HepG2 (cell line): ENCODE measurements around the gene SNX2. TPM values are rescaled to one million over a fixed set of nuclear protein-coding genes. Genes with fewer than 3 reads are reported as not detected.

ENCODE experiments used
- ATAC-seq: fragments of 200-7000 bp; cut with Tn5 transposase; 3 replicates; pipeline ENCODE4 v1.9.1; 2020; ENCODE audit warnings: mild to moderate bottlenecking, moderate library complexity
- BruUV-seq: library from RNA; stranded (reverse); fragments of 400-500 nt; replicated peaks from 2 replicates; lab custom pipeline; 2021; lab: Mats Ljungman, UMichigan
- CTCF ChIA-PET: fragments of 300-600 bp; formaldehyde crosslinking; extraction: SDS; loops from one replicate; lab custom pipeline; 2021; ENCODE audit warnings: low total read pairs, inconsistent platforms, low intra/inter-chr PET ratio; lab: Yijun Ruan, JAX
- POLR2A ChIA-PET: fragments of 350-600 bp; sonication (Branson Sonifier 250); formaldehyde crosslinking; loops from one replicate; lab custom pipeline; 2020; ENCODE audit warnings: antibody characterized with exemption, inconsistent platforms; lab: Yijun Ruan, JAX
- DNase-seq: peaks from one replicate; pipeline ENCODE4 v3.0.0-alpha.2; 2015; ENCODE audit warnings: low spot score
- FAIRE-seq: peaks from 3 replicates; lab custom pipeline; 2011; peaks lifted over from hg19 to GRCh38; lab: Jason Lieb, UNC
- H2AFZ ChIP-seq: one replicate; pipeline ENCODE4 v1.6.1; 2011; ENCODE audit warnings: low read length, inconsistent platforms
- H3K27ac ChIP-seq: fragments of 300-600 bp; 3 replicates; pipeline ENCODE4 v1.8.0; 2011; ENCODE audit warnings: mixed run types, mild to moderate bottlenecking, mixed read lengths, low read length, inconsistent platforms; ENCODE audit not compliant: insufficient read depth; ENCODE audit errors: extremely low read length
- H3K27me3 ChIP-seq, 2 experiments: fragments of 200-600 bp in 1 of 2; 2 replicates in 1 of 2; 3 replicates in 1 of 2; pipeline versions ENCODE4 v1.6.0 to v1.8.0; 2011; ENCODE audit warnings: low read length in 2 of 2, mild to moderate bottlenecking in 2 of 2, moderate library complexity in 2 of 2, inconsistent platforms in 1 of 2; ENCODE audit not compliant: insufficient read depth in 2 of 2, control insufficient read depth in 1 of 2
- H3K36me3 ChIP-seq, 2 experiments: fragments of 200-600 bp in 1 of 2; replicated peaks in 1 of 2; 2 replicates in 1 of 2; 3 replicates in 1 of 2; pipeline versions ENCODE4 v1.5.1 to v1.8.0; 2011; ENCODE audit warnings: low read length in 2 of 2, inconsistent platforms in 1 of 2; ENCODE audit not compliant: insufficient read depth in 2 of 2, control insufficient read depth in 1 of 2
- H3K4me1 ChIP-seq: 2 replicates; pipeline ENCODE4 v1.5.1; 2012; ENCODE audit warnings: low read length, inconsistent platforms; ENCODE audit not compliant: insufficient read depth
- H3K4me2 ChIP-seq: 2 replicates; pipeline ENCODE4 v1.6.0; 2011; ENCODE audit warnings: low read depth, low read length, inconsistent platforms
- H3K4me3 ChIP-seq, 3 experiments: fragments of 200-600 bp in 1 of 3; sonication (generic), shearing (Covaris generic) in 1 of 3; replicated peaks in 1 of 3; 2 replicates each; pipeline ENCODE4 v1.5.1; 2011 to 2016; ENCODE audit warnings: low read length in 3 of 3, inconsistent platforms in 2 of 3, low read depth in 2 of 3, mild to moderate bottlenecking in 2 of 3, control low read depth in 1 of 3, mixed read lengths in 1 of 3; ENCODE audit not compliant: insufficient read depth in 1 of 3
- H3K79me2 ChIP-seq: one replicate; pipeline ENCODE4 v1.6.1; 2011; ENCODE audit warnings: low read length, inconsistent platforms; ENCODE audit not compliant: insufficient read depth
- H3K9ac ChIP-seq: 2 replicates; pipeline ENCODE4 v1.6.0; 2011; ENCODE audit warnings: mild to moderate bottlenecking, low read depth, low read length, inconsistent platforms; ENCODE audit not compliant: insufficient read depth
- H3K9me3 ChIP-seq: 2 replicates; pipeline ENCODE4 v1.5.1; 2012; ENCODE audit warnings: mild to moderate bottlenecking, low read length
- H4K20me1 ChIP-seq: 2 replicates; pipeline ENCODE4 v1.6.0; 2011; ENCODE audit warnings: inconsistent platforms, mild to moderate bottlenecking, low read length, moderate library complexity; ENCODE audit not compliant: insufficient read depth
- DMAP1 ChIP-seq: IDR thresholded peaks from 2 replicates; pipeline ENCODE4 v1.6.1; 2016
- GATA4 ChIP-seq: sonication (generic); IDR thresholded peaks from 2 replicates; pipeline ENCODE4 v1.6.1; 2016; ENCODE audit warnings: antibody characterized with exemption, low read depth, borderline replicate concordance
- KDM4B ChIP-seq: sonication (generic); formaldehyde crosslinking; IDR thresholded peaks from 2 replicates; pipeline ENCODE4 v1.4.0; 2020; ENCODE audit warnings: missing genetic modification reagents
- KDM6A ChIP-seq: IDR thresholded peaks from 2 replicates; pipeline ENCODE4 v1.6.1; 2016; ENCODE audit warnings: low read depth
- NAIF1 ChIP-seq: sonication (generic); formaldehyde crosslinking; IDR thresholded peaks from 2 replicates; pipeline ENCODE4 v1.5.0; 2020; ENCODE audit warnings: mild to moderate bottlenecking, missing genetic modification reagents, borderline replicate concordance
- NFIC ChIP-seq: IDR thresholded peaks from 2 replicates; pipeline ENCODE4 v1.6.1; 2012; ENCODE audit warnings: mild to moderate bottlenecking, low read length, inconsistent platforms
- SMAD1 ChIP-seq: sonication (generic); formaldehyde crosslinking; IDR thresholded peaks from 2 replicates; pipeline ENCODE4 v1.4.0; 2020; ENCODE audit warnings: missing genetic modification reagents, low read depth, mild to moderate bottlenecking, borderline replicate concordance
- ZNF232 ChIP-seq: sonication (generic); formaldehyde crosslinking; IDR thresholded peaks from 2 replicates; pipeline ENCODE4 v1.4.0; 2020; ENCODE audit warnings: missing genetic modification reagents, borderline replicate concordance
- ZNF496 ChIP-seq: sonication (generic); formaldehyde crosslinking; IDR thresholded peaks from 2 replicates; pipeline ENCODE4 v1.8.1; 2023; ENCODE audit warnings: mild to moderate bottlenecking, moderate library complexity, missing genetic modification reagents; ENCODE audit not compliant: insufficient replicate concordance
- ZNF879 ChIP-seq: sonication (generic); formaldehyde crosslinking; IDR thresholded peaks from 2 replicates; pipeline ENCODE4 v1.8.1; 2023; ENCODE audit warnings: missing genetic modification reagents
- WGBS: methylation state at CpG from one replicate; pipeline ENCODE4 v1.1.6; 2017; ENCODE audit warnings: low lambda C conversion rate; 5-methylcytosine and 5-hydroxymethylcytosine counted together
- in situ Hi-C: cut with HindIII; loops from 2 replicates; pipeline ENCODE4 v1.10.0; 2017; ENCODE audit warnings: low pct_unique_long_range_greater_than_20kb; ENCODE audit not compliant: extremely low pct_ligation_motif_present
- intact Hi-C: fragments of 100-400 bp; cut with micrococcal nuclease; formaldehyde crosslinking; loops from one replicate; pipeline ENCODE4 v1.10.0; 2022; ENCODE audit not compliant: unreplicated experiment
- polyA plus RNA-seq, 8 experiments: library from polyadenylated mRNA; depleted of rRNA in 3 of 8; stranded (reverse) in 7 of 8; unstranded in 1 of 8; fragments of >200 nt; fragmentation: Illumina TruSeq in 4 of 8; extraction: Trizol in 4 of 8; gene quantifications; 2 replicates each; pipeline versions ENCODE4 v1.2.1 to v1.2.3, GENCODE V29; 2011 to 2016; ENCODE audit warnings: low read depth in 4 of 8, missing spikeins in 1 of 8, mixed read lengths in 1 of 8; ENCODE audit not compliant: insufficient read depth in 1 of 8
- total RNA-seq, 5 experiments: library from RNA; depleted of rRNA; stranded (reverse); fragments of >200 nt; fragmentation: Illumina TruSeq; extraction: Trizol; gene quantifications; 2 replicates each; pipeline ENCODE4 v1.2.3, GENCODE V29; 2016; ENCODE audit warnings: low read depth in 1 of 5
- TF ChIP-seq, protein P1 (sequence below): IDR thresholded peaks from 2 replicates; pipeline ENCODE4 v1.6.1; 2016; ENCODE audit warnings: missing compliant biosample characterization, missing genetic modification reagents, borderline replicate concordance
- TF ChIP-seq, protein P2 (sequence below): sonication (generic); formaldehyde crosslinking; IDR thresholded peaks from 2 replicates; pipeline ENCODE4 v1.5.0; 2020; ENCODE audit warnings: mild to moderate bottlenecking, missing genetic modification reagents
- TF ChIP-seq, protein P3 (sequence below): sonication (generic); formaldehyde crosslinking; IDR thresholded peaks from 2 replicates; pipeline ENCODE4 v1.4.0; 2020; ENCODE audit warnings: missing genetic modification reagents
- TF ChIP-seq, protein P4 (sequence below): IDR thresholded peaks from 2 replicates; pipeline ENCODE4 v1.6.1; 2016; ENCODE audit warnings: low read depth, missing genetic modification reagents, missing compliant biosample characterization

Gene SNX2
- total and polyA plus RNA-seq, 2 of the 13 experiments (the other 11 are each of a cell fraction or from before 2014, with no cell fraction given): 26.4 to 78.8 TPM

DNA sequence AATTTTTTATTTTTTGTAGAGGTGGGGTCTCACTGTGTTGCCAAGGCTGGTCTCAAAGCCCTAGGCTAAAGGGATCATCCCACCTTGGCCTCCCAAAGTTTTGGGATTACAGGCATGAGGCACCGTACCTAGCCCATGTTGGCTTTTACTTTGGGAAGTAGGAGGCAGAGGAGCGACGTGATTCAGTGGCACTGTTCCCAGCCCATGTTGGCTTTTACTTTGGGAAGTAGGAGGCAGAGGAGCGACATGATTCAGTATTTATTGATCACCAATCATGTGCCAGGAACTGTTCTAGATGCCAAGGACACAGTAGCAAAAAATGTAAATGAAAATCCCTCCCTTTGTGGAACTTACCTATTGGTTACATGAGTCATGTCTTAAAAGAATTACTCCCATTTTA is 88.8 kb downstream of the SNX2 start (continued):
- TF ChIP-seq ZNF496: no peak
- TF ChIP-seq, protein P1, sequence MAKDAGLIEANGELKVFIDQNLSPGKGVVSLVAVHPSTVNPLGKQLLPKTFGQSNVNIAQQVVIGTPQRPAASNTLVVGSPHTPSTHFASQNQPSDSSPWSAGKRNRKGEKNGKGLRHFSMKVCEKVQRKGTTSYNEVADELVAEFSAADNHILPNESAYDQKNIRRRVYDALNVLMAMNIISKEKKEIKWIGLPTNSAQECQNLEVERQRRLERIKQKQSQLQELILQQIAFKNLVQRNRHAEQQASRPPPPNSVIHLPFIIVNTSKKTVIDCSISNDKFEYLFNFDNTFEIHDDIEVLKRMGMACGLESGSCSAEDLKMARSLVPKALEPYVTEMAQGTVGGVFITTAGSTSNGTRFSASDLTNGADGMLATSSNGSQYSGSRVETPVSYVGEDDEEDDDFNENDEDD (CRISPR knock-in tag): no peak
- TF ChIP-seq NAIF1 (CRISPR knock-in tag): no peak
- TF ChIP-seq KDM6A: no peak
- TF ChIP-seq, all 625 proteins: peak for 0

DNA sequence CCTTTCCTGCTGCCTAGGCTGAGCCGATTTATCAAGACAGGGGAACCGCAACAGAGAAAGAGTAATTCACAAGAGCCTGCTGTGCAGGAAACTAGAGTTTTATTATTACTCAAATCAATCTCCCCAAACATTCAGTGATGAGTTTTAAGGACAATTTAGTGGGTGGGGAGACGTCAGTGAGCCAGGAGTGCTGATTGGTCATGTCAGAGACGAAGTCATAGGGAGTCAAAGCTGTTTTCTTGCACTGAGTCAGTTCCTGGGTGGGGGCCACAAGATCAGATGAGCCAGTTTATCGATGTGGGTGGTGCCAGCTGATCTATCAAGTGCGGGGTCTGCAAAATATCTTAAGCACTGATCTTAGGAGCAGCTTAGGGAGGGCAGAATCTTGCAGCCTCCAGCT is 89.5 kb downstream of the SNX2 start:
- TF ChIP-seq GATA4 (no peak), ZNF232 (no peak), SMAD1 (CRISPR knock-in tag) (no peak), KDM4B (CRISPR knock-in tag) (no peak), NFIC (no peak), DMAP1 (no peak), ZNF879 (CRISPR knock-in tag) (no peak)
- TF ChIP-seq, protein P2, sequence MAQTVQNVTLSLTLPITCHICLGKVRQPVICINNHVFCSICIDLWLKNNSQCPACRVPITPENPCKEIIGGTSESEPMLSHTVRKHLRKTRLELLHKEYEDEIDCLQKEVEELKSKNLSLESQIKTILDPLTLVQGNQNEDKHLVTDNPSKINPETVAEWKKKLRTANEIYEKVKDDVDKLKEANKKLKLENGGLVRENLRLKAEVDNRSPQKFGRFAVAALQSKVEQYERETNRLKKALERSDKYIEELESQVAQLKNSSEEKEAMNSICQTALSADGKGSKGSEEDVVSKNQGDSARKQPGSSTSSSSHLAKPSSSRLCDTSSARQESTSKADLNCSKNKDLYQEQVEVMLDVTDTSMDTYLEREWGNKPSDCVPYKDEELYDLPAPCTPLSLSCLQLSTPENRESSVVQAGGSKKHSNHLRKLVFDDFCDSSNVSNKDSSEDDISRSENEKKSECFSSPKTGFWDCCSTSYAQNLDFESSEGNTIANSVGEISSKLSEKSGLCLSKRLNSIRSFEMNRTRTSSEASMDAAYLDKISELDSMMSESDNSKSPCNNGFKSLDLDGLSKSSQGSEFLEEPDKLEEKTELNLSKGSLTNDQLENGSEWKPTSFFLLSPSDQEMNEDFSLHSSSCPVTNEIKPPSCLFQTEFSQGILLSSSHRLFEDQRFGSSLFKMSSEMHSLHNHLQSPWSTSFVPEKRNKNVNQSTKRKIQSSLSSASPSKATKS: no peak
- TF ChIP-seq, protein P3, sequence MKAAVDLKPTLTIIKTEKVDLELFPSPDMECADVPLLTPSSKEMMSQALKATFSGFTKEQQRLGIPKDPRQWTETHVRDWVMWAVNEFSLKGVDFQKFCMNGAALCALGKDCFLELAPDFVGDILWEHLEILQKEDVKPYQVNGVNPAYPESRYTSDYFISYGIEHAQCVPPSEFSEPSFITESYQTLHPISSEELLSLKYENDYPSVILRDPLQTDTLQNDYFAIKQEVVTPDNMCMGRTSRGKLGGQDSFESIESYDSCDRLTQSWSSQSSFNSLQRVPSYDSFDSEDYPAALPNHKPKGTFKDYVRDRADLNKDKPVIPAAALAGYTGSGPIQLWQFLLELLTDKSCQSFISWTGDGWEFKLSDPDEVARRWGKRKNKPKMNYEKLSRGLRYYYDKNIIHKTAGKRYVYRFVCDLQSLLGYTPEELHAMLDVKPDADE (CRISPR knock-in tag): no peak
- TF ChIP-seq, protein P4, sequence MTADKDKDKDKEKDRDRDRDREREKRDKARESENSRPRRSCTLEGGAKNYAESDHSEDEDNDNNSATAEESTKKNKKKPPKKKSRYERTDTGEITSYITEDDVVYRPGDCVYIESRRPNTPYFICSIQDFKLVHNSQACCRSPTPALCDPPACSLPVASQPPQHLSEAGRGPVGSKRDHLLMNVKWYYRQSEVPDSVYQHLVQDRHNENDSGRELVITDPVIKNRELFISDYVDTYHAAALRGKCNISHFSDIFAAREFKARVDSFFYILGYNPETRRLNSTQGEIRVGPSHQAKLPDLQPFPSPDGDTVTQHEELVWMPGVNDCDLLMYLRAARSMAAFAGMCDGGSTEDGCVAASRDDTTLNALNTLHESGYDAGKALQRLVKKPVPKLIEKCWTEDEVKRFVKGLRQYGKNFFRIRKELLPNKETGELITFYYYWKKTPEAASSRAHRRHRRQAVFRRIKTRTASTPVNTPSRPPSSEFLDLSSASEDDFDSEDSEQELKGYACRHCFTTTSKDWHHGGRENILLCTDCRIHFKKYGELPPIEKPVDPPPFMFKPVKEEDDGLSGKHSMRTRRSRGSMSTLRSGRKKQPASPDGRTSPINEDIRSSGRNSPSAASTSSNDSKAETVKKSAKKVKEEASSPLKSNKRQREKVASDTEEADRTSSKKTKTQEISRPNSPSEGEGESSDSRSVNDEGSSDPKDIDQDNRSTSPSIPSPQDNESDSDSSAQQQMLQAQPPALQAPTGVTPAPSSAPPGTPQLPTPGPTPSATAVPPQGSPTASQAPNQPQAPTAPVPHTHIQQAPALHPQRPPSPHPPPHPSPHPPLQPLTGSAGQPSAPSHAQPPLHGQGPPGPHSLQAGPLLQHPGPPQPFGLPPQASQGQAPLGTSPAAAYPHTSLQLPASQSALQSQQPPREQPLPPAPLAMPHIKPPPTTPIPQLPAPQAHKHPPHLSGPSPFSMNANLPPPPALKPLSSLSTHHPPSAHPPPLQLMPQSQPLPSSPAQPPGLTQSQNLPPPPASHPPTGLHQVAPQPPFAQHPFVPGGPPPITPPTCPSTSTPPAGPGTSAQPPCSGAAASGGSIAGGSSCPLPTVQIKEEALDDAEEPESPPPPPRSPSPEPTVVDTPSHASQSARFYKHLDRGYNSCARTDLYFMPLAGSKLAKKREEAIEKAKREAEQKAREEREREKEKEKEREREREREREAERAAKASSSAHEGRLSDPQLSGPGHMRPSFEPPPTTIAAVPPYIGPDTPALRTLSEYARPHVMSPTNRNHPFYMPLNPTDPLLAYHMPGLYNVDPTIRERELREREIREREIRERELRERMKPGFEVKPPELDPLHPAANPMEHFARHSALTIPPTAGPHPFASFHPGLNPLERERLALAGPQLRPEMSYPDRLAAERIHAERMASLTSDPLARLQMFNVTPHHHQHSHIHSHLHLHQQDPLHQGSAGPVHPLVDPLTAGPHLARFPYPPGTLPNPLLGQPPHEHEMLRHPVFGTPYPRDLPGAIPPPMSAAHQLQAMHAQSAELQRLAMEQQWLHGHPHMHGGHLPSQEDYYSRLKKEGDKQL (CRISPR knock-in tag): no peak
- no peak for DNase-seq
- no peaks in the 10 kb centered on the region for H4K20me1 ChIP-seq
- no peaks in the 10 kb centered on the region for H3K27me3 ChIP-seq
- no peaks in the 10 kb centered on the region for H3K79me2 ChIP-seq
- intact Hi-C loops: no loop called here
- ChIA-PET CTCF (no interaction called here), POLR2A (no interaction called here)
- 95% methylated on average over 5 of the region's 6 CpGs for WGBS
- no peak overlapping the region for H2AFZ ChIP-seq
- no peak overlapping the region for H3K4me3 ChIP-seq
- in situ Hi-C loops: no loop called here
- BruUV-seq: no TSS peak
- ATAC-seq: no peak
- H3K9me3 ChIP-seq: no peaks in the 10 kb centered on the region
- H3K36me3 ChIP-seq: peaks cover 0 to 2% of the 10 kb centered on the region in 2 experiments; a peak in 2 of 5 replicates
- FAIRE-seq: no peak
- H3K9ac ChIP-seq: no peak overlapping the region
- H3K4me1 ChIP-seq: peaks cover 21% of the 10 kb centered on the region
- no peak overlapping the region for H3K4me2 ChIP-seq
- H3K27ac ChIP-seq: no peak overlapping the region
